Ramos (cell line): ENCODE data around the gene AVPI1.

Experiments used
- in situ Hi-C: fragments of 300-500 bp; cut with MboI; formaldehyde crosslinking; loops from one replicate; pipeline ENCODE4 v1.14.3; 2022; ENCODE audit warnings: low sequenced_read_pairs; ENCODE audit not compliant: unreplicated experiment

The AVPI1 gene, protein sequence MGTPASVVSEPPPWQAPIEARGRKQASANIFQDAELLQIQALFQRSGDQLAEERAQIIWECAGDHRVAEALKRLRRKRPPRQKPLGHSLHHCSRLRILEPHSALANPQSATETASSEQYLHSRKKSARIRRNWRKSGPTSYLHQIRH

DNA sequence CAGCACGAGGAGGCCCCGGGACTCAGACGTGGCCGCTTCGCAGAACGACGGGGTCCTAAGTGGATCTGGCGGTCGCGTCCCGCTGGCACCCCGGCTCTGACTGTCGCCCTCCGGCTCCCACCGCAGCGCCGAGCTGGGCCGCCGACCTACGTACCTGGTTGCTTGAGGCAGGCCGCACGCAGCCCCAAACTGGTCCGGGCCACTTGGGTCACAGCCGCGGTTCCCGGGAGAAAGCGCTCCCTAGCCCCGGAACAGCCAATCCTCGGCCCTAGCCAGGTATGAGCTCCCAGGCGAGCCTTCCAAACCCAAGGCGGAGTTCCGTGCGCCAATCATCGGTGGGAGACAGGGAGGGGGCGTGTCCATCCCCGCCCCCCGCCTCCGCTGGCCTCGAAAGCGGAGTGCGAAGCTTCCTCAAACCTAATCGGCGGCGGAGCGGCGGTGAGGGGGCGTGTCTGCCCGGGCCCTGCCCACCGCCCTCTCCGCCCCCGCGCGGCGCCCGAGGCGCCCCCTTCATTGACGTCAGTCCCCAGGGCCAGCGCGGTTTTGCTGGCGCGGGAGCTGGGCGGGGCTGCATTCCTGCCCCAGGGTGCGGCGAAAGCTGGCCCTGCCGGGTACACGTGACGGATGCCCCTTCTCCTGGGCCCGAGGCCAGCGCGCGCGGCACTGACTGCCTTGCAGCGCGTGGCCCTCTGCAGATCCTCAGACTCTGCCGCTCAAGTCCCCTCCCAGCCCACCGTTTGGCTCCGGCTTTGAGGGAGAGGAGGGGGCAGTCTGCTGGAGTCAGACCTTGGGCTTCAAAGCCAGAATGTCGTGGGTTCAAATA, at the start of gene AVPI1:
TSS of gene AVPI1 (minus strand) at position 280 of the 823 bp plus-strand sequence. CDS start 7,336 bp downstream, outside the sequence.
- in situ Hi-C loops: no loop called here

DNA sequence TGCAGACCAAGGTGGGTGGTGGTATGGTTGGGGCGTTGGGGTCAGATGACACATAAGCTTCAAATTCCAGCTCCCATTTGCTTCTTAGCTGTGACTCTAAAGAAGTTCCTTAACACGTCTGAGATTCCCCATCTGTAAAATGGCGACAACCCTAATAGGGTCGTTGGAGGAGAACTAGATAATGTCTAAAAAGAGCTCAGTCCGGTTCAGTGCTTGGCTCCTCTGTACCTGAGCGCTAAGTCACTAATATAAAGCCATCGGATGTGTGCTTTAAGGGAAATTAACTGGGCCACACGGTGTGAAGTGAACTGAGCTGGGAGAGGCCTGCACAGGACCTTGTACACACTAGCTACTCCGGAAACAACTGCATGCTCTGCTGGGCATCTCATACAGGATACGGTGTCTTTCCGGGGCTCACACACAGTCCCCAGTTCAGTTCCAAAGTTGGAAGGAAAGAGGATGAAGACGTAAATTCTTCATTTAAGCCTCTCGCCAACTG, 49.4 kb upstream of the AVPI1 start:
- in situ Hi-C loops: no loop called here

DNA sequence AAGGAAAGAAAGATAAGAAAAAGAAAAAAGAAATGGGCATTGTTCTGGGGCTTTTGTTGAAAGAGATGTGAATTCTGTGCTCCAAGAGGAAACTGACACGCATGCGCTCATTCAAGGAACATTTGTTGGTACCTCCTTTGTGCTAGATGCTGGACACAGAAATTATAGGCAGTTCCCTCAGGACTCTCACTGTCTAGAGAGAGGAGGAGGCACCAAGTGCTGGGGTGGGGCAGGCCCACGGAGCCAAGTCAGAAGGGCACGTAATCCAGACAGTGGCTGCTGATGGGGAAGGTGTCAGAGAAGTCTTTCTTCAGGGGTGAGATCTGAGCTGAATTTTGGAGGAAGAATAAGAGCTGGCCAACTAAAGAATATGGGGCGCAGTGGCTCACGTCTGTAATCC, 47.0 kb upstream of the AVPI1 start:
- in situ Hi-C loops: no loop called here

DNA sequence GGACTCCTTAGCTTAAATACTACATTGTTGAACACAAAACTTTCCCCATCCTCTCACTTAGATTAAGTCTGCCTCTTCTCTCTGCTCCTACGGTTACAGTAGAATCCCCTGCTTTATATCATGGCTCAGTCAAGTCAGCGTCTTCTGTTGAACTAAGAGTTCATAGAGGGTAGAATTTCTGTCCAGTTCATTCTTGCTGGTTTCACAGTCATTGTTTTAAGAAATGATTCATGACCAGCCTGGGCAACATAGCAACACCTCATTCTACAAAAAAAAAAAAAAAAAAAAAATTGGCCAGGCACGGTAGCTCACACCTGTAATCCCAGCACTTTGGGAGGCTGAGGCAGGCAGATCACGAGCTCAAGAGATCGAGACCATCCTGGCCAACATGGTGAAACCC, 46.2 kb upstream of the AVPI1 start:
- in situ Hi-C loops: no loop called here

DNA sequence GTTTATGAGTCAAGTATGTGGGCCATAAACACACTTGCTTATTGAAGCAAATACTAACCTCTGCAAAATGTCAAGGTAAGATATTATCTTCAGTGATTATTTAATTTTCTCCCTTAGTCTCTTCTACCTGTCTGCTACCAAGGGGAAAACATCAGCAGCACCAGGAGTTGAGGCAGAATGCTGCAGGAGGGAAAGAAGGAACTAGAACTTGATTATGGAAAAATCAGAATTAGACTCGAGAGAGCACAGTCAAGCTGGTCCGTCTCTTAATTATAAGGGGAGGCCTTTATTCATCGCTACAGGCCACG, 45.0 kb upstream of the AVPI1 start:
- in situ Hi-C loops: no loop called here

DNA sequence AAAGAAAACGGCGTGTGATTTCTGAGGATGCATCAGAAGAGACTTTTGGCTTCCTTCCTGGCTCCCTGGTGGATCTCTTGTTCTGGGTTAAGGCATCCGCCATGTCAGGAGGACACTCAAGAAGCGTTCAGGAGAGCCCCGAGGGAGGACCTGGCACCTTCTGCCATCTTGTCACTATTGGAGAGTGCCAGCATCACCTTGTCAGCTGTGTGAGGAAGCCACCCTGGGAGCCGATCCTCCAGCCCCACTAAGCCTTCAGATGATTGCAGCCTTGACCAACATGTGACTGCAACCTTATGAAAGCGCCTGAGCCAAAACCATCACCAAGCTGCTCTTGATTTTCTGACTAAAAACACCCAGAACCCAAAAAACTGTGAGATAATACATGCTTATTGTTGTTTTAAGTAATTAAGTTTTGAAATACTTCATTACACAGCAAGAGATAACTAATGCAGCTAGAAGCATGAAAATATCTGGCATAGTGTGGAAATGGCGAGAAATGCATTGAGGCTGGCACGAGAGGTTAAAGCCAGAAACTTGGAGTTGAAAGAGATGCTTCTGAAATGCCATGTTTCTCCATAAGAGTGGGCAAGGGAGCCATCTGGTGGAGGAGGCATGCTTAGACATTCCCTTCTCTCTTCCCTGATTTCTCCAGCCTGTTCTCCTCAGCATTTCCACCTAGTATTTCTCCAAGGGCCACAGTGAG, 44.5 kb upstream of the AVPI1 start:
- in situ Hi-C loops: no loop called here

DNA sequence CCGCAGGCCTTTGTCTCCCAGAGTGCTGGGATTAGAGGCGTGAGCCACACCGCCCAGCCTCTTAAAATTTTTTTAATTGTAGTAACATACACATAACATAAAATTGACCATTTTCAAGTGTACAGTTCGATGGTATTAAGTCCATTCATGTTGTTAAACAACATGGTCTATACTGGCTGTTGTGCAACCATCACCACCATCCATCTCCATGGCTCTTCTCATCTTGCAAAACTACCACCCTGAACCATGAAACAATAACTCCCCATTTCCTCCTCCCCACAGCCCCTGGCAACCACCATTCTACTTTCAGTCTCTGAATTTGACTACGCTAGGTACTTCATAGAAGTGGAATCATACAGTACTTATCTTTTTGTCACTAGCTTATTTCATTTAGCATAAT, 42.0 kb upstream of the AVPI1 start:
- in situ Hi-C loops: no loop called here

DNA sequence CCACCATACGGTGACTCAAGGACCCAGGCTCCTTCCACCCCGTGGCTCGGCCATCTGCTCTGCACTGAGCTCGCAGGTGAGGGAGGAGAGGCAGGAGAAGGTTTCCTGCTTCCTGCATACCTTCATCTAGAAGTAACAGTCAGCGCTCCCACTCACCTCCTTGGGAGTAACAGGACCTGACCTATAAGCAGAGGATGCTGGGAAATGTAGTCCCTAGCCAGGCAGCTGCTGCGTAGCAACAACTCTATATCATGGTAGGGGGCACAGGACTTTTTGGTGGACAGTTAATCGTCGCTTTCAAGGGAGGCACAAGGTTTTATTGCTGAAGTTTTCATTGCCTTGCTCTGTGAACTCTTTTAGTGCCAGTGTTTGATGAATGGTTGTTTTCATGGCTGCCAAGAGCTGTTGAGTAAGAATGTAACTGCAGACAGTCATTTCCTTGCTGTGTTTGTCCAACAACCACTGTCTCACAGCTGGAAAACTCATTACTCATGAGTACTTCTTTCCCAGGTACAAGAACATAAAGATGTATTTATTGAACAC, 39.7 kb upstream of the AVPI1 start:
- in situ Hi-C loops: no loop called here

DNA sequence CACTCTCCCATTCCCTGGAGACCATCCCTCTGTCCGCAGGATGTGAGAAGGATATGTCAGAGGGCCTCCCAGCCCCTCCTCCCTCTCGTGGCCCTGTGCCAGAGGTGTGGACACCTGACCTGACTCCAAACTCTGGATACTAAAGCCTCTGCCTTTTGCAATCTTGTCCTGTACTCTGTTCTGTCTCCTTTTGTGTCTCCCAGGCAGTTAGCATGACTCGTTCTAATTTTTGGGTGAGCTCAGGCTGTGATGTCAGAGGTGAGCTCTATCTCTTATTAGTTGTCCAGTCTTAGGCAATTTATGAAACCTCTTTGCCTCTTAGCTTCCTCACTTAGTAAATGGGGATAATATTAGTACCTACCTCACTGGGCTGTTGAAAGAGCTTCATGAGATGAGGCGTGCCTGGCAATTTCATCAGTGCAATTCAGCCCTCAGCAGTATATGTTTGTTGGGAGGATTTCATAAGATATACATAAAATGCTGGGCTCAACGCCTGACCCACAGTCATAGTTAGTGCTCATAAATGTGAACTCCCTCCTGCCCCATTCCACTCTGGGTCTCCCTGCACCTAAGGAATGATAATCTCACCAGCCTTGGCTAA, 37.4 kb upstream of the AVPI1 start:
- in situ Hi-C loops: no loop called here

DNA sequence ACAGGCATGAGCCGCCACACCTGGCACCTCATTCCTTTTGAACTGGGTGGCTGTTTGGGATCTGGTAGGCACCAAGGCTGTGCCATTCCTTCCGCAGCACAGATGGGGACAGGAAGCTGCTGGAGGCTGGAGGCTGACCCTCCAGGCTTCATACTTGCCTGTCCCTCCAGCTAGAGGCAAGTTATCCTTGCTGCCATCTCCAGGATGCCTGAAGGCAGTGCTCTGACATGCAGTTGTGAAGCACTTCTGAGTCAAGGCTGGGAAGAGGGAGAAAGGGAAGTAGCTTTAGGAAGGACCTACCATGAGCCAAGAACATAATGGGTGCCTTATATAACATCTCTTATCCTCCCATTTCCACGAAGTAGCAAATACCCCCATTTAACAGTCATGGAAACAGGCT, 36.0 kb upstream of the AVPI1 start:
- in situ Hi-C loops: no loop called here

DNA sequence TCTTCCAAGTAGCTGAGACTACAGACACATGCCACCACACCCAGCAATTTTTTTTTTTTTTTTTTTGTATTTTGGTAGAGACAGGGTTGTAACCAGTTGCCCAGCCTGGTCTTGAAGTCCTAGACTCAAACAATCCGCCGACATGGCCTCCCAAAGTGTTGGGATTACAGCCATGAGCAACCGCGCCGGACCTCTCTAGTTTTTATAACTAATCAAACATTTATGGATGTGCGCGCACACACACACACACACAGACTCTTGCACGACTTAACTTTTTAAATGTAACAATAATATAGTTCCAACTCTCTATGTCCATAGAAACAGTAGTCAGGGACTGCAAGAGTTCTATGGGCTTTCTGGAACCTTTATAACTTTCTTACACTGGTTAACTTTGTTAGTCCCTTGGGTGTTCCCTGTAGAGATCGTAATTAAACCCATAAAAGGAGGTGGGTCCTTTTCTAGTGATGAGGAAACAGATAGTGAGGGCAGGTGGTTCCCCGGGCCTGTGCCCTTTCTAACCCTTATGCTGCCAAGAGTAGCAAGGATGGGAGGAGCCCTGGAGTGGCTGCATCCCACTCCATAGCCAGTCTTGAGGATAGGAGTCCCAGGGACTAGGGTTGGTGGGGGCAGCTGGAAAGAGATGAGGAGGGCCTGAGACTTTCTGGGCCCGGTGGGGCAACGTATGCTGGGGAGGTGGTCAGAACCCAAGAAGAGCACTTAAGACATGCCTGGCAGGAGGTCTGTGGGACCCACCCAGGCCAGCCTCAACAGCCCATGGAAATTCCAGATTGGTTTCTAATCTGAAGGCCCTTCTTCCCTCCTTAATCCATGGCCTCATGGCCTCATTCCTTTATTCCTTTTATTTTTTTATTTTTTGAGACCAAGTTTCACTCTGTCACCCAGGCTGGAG, 35.1 kb upstream of the AVPI1 start:
- in situ Hi-C loops: no loop called here

DNA sequence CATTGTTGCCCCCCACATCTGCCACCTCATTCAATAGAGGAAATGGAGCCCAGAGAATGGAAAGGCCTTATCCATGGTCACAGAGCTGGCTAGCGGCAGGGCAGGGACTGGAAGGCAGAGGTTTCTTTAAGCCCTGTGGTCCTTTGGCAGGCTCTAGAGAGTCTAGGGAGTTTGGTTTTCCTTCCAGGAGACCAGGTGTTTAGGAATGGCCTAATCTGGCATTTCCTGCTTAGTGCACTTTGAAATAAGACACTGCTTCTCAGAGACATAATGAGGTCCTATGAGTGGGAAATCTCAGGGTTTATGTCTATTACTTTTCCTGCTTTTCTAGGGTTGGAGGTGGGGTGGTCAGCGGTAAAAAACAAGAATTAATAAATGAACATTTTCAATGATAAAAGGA, 32.6 kb upstream of the AVPI1 start:
- in situ Hi-C loops: no loop called here

DNA sequence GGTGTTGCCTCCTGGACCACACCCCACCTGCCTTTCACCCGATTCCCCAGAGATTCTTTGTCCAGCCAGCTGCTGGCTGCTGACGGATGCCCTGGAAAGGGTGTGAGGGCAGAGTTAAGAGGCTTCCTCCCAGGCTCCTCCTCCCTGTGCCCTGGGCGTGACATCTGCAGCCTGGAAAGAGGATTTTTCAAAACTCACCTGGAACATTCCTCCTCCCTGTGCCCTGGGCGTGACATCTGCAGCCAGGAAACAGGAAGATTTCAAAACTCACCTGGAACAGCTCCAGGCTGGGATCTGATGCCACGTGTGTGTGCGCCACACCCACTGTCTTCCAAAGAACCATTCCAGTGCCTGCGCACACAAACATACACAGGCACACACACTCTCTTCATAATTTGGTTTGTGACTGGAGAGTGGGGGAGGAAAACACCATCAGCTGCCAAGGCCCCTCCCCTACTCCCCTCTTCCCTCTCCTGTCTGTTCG, 31.7 kb upstream of the AVPI1 start:
- in situ Hi-C loops: no loop called here

DNA sequence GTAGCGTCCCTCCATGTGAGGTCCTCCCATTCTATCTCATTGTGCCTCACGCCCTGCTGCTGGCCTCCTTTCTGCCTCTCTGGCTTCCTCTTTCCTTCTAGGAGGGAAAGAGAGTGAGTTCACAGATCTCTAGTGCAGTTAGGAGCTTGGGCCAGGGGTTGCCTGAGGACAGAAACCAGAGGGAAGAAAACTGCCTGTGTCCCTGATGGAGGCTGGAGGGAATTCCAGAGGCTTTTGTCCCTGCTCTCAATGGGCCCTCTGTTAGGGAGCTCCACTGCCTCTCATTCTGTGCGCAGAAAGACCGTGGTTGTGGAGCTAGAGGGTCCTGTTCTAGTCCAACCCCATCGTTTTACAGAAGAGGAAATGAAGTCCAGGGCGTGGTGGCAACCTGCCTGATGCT, 31.1 kb upstream of the AVPI1 start:
- in situ Hi-C loops: no loop called here

DNA sequence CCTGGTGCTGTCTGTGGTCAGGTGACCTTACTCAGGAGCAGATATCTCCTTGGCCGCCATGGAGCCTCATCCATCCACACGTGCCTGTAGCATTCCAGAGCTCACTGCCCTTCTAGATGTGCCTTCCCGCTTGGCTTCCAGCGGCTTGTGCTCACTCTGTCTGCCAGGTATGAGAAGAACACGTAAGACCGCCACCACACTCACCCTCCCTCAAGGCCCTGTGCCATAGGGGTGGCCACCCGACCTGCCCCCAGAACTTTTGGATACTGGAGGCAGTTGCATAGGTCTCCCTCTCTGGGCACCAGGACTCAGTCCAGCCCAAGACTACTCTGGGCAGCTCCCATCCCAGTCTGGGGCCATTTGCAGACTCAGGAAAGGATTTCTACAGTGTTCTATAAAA, 30.6 kb upstream of the AVPI1 start:
- in situ Hi-C loops: no loop called here

DNA sequence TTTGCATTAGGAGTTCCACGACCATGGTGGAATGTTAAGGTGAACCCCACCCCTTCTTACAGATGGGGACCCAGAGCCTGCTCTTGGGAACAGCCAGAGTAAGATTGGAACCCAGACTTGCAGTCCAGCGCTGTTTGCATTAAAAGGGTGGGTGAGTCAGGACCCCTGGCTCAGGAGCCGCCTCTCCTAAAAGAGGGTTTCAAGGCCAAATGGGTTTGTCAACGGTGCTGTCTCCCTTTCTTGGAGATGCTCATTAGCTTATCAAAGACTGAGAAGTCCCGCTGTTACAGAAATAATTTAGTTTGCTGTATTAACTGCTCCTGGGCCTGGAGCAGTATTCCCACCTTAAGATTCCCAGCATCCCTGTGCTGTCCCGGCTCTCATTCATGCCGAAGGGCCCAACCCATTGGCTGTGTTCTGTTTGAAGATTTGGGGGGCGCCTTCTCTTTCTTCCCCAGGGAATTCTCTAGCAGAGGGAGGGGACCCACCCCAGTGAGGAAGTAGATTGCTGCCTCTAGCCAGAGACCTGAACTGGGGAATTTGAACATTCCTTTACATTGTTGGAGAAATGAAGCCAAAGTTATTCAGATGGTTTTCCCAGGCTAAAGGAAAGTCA, 28.3 kb upstream of the AVPI1 start:
- in situ Hi-C loops: no loop called here

DNA sequence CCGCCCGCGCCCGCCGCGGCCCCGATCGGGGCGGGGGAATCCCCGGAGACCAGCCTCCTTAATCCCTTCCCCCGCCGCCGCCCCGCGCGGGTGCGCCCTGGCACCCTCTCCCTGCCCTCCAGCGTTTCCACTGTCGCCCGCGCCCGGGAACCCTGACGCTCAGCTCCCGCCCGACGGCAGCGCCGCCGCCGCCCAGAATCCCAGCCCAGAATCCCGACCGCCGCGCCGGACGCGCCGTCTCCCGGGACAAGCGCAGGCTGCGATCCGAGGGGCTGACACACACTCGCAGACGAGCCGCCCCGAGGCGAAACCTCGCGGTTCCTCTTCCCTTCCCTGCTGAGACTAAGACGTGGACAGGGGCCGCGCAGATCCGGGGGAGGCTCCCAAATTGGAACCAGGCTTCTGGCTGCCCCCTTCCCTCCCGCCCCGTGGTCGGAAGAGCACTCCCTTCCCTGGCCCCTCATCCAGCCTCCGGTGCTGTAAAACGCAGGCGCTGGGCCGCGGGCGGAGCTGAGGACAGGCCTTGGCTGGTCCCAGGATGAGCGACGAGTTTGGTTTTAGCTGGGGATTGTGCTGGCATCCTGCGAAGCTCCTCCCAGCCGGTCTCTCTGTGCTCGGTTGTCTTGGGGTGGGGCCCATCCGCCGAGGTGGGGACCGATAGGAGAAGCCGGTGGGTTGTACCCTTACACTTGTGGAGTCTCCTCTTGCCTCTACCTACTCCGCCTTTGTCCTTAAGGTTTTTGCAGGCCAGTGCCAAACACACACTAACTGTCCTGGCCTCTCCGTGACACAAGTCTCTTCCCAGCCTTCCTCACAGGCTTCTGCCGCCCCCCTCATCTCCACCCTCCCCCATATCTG, 27.6 kb upstream of the AVPI1 start:
- in situ Hi-C loops: no loop called here

DNA sequence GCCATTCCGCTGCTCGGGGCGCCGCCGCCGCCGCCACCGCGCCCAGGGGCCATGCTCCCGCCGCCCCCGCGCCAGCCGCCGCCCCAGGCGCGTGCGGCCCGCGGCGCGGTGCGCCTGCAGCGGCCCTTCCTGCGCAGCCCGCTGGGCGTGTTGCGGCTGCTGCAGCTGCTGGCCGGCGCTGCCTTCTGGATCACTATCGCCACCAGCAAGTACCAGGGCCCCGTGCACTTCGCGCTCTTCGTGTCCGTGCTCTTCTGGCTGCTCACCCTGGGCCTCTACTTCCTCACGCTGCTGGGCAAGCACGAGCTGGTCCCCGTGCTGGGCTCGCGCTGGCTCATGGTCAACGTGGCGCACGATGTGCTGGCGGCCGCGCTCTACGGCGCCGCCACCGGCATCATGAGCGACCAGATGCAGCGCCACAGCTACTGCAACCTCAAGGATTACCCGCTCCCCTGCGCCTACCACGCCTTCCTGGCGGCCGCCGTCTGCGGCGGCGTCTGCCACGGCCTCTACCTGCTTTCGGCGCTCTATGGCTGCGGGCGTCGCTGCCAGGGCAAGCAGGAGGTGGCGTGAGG, 26.9 kb upstream of the AVPI1 start:
- in situ Hi-C loops: no loop called here
